GM12878 (cell line): ENCODE results near the gene MSL2.

Experiments
- CEBPB ChIP-seq, 2 experiments: fragments of 150-350 bp in 1 of 2; IDR thresholded peaks; 2 replicates each; pipeline ENCODE4 v1.6.1; 2012 to 2014; ENCODE audit warnings: low read depth in 2 of 2, low read length in 2 of 2, borderline replicate concordance in 1 of 2, inconsistent platforms in 1 of 2
- SREBF2 ChIP-seq: IDR thresholded peaks from 2 replicates; pipeline ENCODE4 v1.6.1; 2012; ENCODE audit warnings: mild to moderate bottlenecking, low read length
- TF ChIP-seq, protein P1 (sequence below), 3 experiments: IDR thresholded peaks in 2 of 3; conservative IDR thresholded peaks in 1 of 3; 2 replicates each; pipeline ENCODE4 v1.5.1; 2011; ENCODE audit warnings: low read depth in 3 of 3, low read length in 3 of 3, mild to moderate bottlenecking in 3 of 3, control low read depth in 2 of 3, moderate library complexity in 2 of 3, inconsistent platforms in 1 of 3, mixed read lengths in 1 of 3; ENCODE audit not compliant: control insufficient read depth in 2 of 3, insufficient read depth in 1 of 3; ENCODE audit errors: extremely low read depth in 1 of 3

DNA sequence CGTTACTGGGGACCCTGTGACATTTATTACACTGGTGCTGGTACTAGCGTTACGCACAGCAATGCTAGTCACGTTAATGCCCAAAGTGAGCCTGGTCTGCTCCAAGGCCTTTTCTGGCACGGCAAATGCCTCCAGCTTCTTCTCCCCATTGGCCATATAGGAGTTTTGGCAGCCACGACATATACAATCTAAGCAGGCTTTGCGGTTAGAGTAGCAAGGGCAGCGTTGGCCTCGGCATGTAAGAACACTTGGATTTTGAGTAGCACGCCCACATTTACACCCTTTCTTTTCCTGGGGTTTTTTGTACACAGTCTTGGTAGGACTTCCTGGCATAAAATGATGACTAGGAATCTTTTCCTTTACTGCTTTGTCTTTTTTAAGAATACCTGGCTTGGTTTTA is 44.9 kb downstream of the MSL2 start:
- no peak for TF ChIP-seq SREBF2
- no peak for TF ChIP-seq CEBPB (IDR thresholded peaks at IDR 0.05; ENCODE audit: borderline replicate concordance in 1 of 2, low read depth in 2 of 2, low read length in 2 of 2)
- TF ChIP-seq, protein P1, sequence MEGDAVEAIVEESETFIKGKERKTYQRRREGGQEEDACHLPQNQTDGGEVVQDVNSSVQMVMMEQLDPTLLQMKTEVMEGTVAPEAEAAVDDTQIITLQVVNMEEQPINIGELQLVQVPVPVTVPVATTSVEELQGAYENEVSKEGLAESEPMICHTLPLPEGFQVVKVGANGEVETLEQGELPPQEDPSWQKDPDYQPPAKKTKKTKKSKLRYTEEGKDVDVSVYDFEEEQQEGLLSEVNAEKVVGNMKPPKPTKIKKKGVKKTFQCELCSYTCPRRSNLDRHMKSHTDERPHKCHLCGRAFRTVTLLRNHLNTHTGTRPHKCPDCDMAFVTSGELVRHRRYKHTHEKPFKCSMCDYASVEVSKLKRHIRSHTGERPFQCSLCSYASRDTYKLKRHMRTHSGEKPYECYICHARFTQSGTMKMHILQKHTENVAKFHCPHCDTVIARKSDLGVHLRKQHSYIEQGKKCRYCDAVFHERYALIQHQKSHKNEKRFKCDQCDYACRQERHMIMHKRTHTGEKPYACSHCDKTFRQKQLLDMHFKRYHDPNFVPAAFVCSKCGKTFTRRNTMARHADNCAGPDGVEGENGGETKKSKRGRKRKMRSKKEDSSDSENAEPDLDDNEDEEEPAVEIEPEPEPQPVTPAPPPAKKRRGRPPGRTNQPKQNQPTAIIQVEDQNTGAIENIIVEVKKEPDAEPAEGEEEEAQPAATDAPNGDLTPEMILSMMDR (IDR thresholded peaks at IDR 0.05 in 2 of 3, conservative IDR thresholded peaks at IDR 0.05 in 1 of 3; ENCODE audit: control insufficient read depth in 2 of 3, extremely low read depth in 1 of 3, insufficient read depth in 1 of 3, low read depth in 3 of 3, low read length in 3 of 3): no peak
